ENCODE data around the gene INO80C.

DNA sequence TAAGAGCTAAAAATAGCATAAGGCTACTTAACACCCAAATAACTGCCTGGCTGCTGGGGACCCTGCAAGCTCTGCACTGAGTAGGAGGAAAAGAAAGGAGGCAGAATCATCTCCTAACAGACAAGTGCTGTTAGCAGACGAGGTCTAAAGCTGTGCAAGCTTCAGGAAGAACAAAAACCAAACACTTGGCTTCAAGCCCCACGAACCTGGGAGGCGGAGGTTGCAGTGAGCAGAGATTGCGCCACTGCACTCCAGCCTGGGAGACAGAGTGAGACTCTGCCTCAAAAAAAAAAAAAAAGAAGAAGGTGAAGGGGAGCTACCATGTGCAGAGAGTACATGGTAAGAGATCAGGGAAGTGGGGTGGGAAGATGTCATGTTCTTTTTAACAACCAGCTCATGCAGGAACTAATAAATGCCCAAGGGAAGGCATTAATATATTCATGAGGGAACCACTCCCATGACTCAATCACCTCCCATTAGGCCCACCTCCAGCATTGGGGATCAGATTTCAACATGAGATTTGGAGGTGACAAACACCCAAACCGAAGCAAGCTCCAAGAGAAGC is 28.8 kb upstream of the INO80C start:
- TF ChIP-seq, protein P1, sequence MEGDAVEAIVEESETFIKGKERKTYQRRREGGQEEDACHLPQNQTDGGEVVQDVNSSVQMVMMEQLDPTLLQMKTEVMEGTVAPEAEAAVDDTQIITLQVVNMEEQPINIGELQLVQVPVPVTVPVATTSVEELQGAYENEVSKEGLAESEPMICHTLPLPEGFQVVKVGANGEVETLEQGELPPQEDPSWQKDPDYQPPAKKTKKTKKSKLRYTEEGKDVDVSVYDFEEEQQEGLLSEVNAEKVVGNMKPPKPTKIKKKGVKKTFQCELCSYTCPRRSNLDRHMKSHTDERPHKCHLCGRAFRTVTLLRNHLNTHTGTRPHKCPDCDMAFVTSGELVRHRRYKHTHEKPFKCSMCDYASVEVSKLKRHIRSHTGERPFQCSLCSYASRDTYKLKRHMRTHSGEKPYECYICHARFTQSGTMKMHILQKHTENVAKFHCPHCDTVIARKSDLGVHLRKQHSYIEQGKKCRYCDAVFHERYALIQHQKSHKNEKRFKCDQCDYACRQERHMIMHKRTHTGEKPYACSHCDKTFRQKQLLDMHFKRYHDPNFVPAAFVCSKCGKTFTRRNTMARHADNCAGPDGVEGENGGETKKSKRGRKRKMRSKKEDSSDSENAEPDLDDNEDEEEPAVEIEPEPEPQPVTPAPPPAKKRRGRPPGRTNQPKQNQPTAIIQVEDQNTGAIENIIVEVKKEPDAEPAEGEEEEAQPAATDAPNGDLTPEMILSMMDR (IDR thresholded peaks at IDR 0.05; ENCODE audit: low read length), result no peak
- TF ChIP-seq EZH2 (optimal IDR thresholded peaks at IDR 0.05; ENCODE audit: low read depth, low read length), result no peak
